Measurements from ENCODE around the gene ZNF526.

- TF ChIP-seq CTCF (IDR thresholded peaks at IDR 0.05) (no peak), POLR2A (IDR thresholded peaks at IDR 0.05) (no peak)
These were observed 56.2 kb downstream of the ZNF526 start for GRCh38 chr19:42276284-42276683.

Measured in body of pancreas (tissue), 4 donors.